HG03039 (cell line): ENCODE results near the gene SLC1A7.

Source experiments
- ATAC-seq: cut with Tn5 transposase; IDR thresholded peaks from one replicate; pipeline ENCODE4 v1.9.1; 2021; ENCODE audit warnings: mild to moderate bottlenecking, moderate library complexity; ENCODE audit not compliant: unreplicated experiment

Gene SLC1A7

GRCh38 chr1:53134961-53135734 is 7.3 kb downstream of the SLC1A7 start:
- no peak for ATAC-seq

DNA sequence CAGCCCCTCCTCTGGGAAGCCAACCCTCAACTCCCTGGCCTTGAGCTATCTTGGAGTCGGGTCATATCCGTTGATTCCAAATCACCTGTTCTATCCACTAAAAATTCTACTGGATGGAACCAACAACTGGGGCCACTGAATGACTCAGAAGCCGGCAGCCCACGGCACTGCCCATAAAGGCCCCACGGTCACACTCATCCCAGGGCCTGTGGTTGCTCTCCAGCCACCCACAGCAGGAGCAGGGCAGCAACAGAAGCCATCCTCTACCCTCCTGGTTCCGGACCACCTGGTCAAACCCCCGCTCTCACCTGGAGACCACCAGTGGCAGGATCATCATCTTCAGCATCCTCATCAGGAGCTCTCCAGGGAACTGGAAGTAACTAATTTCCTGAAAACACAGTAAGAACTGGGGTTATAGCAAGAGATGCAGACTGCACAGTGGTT is 8.4 kb downstream of the SLC1A7 start:
- ATAC-seq: no peak

DNA sequence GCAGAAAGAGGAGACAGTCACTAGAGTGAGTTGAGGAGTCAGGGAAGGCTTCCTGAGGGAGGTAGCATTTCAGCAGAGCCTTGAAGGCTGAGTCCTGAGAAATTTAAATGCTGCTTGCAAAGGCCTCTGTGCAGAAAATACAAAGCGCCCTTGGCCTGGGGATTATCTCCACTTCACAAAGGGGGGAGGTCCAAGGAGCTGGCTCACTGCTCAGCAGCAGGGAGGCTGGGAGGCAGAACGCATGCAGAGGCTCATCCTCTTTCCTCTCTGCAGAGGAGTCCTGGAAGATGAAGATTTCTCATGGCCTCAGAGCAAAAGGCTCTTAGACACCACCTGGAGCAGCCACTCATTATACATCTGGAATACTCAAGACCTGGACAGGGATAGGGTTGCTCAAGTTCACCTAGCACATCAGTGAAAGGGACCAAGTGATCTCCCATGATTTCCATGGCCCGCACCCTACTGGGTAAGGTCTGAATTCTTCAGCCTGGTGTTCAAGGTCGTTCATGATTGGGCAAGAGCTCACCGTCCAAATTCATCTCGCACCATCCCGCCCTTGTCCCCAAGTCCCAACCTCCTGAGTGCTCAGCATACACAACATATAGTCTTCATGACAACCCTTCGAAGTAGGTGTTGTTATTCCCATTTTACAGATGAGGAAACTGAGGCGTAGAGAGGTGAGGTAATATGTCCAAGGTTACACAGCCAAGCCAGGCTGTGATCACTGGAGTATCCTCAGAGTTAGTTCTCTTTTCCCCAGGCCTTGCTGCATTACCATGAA is 9.0 kb downstream of the SLC1A7 start:
- ATAC-seq: no peak

- no peak for ATAC-seq
Observed at GRCh38 chr1:53132176-53132575, 10.3 kb downstream of the SLC1A7 start.

DNA sequence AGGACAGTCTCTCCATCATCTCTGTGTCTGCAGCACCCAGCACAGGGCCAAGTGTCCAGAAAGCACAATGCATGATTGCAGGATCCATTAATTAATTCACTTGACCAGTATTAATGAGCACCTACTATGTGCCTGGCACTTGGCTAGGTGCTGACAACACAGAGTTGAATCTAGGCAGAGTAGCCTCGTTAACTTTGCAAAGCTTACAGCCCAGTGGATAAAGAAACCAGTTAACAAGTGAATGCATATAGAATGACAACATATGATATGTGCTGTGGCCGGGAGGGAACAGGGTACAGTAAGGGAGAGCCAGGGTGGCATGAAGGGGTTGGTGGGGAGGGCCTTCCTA is 10.9 kb downstream of the SLC1A7 start:
- ATAC-seq: no peak

DNA sequence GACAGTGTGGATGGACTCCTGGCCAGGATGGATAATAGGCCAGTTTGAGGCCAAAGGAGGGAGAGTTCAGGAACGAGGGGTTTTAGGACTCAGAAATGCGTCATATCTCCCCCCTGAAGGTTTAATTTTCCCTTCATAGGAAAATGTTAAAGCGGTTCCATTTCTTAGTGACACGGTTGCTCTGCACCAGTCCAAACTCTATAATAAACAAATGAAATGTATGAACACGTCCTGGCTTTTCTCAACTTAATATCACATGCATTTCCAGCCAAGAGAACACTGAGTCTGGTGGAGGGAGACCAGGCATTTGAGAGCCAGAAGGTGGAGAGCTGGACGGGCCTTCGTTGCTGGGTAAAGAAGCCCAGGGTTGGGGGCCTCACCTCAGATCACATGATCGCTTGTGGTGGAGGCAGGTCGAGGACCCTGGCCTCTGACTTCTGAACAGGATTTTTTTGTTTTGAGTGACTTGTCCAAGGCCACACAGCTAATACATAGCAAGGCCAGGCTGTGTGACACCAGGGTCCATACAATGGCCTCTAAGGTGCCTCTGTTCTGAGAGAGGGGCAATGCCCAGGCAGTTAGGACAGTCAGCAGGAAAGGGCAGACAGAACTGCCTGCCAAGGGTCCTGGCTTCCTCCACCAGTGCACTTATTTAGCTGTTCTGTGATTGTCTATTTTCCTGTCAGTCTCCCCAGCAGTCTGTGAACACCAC is 11.4 kb downstream of the SLC1A7 start:
- no peak for ATAC-seq

- ATAC-seq: no peak
Observed at GRCh38 chr1:53130598-53130877, 11.9 kb downstream of the SLC1A7 start.

GRCh38 chr1:53129891-53130597 is 12.4 kb downstream of the SLC1A7 start:
- ATAC-seq: no peak

GRCh38 chr1:53128401-53128800 is 14.0 kb downstream of the SLC1A7 start:
- ATAC-seq: no peak

DNA sequence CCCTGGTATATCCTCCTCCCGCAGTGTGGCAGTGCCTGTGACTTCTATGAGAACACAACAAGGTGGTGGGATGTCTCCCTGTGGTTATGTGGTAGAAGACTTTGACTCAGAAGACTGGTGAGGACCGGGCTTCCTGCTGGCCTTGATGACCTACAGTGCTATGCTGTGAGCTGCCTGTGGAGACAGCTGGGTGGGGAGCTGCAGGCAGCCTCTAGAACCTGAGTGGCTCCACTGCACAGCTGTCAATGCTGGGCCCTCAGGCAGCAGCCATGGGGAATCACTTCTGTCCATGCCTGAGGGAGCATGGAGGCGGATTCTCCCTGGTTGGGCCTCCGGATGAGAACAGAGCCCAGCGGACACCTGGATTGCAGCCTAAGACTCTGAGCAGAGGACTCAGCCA is 14.9 kb downstream of the SLC1A7 start:
- no peak for ATAC-seq

DNA sequence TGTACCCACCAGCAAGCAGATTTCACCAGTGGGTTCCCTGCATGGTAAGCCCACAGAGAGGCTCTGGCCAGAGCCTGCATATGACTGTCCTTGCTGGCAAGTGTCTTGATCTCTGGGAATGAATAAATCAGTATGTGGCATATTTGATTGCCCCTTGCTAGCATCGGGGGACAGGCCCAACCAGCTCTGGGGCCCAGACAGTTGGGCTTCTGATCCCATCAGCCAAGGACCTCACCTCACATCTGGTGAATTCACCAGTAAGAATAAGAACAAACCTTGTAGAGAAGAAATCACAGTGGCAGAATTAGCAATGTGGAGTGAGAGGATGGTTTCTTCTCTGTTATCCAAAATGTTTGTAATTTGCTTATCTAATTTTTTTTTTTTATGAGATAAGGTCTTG is 15.9 kb downstream of the SLC1A7 start:
- ATAC-seq: no peak

DNA sequence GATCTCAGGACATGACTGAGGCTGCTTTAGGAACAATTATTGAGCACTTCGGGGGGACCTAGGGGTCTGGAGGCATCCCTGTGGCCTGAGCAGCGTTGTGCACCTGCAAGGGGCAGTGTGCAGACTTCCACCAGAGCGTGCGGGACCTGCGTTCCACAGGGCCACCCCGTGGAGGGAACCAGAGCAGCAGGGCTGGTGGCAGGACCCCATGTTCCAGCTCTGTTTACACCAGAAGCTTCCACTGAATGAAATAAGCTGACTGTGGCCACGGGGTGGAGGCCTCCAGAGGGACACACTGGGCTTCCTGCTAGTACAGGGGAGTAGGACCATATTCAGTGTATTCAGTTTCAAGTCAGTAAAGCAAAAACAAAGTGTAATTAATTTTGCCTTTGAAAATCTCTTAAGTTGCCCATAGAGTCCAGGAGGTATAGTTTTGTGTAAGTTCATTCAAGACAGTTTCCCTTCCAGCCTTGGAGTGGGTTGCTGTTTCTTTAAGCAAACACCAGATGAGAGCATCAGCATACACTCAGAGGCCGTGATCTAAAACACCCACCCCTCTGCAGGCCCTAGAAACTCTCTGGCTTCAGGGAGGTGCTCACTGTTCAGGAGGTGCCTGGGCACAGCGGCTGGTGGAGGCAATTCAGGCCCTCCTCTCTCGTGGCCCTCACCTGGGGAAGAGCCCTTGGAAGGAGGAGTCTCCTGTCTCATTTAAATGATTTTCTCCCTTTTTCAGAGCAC is 16.6 kb downstream of the SLC1A7 start:
- ATAC-seq: no peak

- ATAC-seq: no peak
Observed at GRCh38 chr1:53125122-53125521, 17.3 kb downstream of the SLC1A7 start.

DNA sequence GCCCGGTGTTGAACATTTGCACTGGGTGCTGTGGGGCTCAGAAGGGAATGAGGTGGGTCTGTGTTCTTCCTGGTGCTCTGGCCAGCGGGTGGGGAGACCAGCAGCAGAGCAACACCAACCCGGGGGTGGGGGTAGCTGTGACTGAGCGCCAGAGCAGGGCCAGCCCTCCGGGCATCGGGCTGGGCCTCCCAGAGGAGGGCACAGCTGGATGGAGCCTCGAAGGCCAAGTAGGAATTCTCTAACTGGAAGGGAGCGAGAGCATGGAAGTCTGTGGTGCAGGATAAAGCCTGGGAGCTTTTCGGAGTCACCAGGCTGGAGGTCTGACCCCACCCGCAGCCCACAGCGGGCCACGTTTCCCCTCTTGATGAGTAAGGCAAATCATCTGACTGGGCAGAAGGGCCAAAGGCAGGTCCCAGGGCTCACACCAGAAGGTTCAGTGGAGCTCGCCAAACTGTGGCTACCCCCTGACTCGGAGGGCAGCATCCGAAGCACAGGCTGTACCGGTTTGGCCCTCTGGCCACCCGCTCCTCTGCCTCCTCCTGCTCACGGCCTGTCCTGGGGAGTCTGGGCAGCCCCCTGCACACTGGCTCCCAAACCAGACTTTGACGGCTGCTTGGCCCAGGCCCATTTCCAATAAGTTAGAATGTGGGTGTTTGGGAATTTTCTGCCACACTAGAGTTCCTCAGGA is 18.8 kb downstream of the SLC1A7 start:
- no peak for ATAC-seq

DNA sequence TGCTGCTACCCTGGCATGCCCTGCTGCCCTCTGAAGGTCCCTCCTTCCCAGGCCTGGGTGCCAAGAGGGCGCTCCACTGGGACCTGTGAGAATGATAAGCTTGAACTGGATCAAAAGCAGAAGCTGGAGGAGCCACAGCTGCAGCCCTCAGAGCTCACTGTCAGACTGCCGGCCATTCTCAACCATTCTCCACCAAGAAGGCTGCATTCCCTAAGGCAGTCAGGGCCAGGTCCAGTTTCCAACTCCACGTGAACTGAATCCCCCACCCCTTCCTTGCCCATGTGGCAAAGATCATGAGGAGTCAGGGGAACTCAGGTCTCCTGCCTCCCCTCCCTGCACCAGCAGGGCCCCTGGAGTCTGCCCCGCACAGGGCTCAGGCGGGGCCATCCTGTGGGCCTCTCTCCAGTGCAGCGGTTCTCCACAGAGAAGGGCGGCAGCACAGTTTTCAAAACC is 19.5 kb downstream of the SLC1A7 start:
- ATAC-seq: no peak

- no peak for ATAC-seq
Observed at GRCh38 chr1:53122201-53122885, 20.1 kb downstream of the SLC1A7 start.

GRCh38 chr1:53121319-53122172 is 20.9 kb downstream of the SLC1A7 start:
- ATAC-seq: no peak

GRCh38 chr1:53120659-53121058 is 21.8 kb downstream of the SLC1A7 start:
- ATAC-seq: no peak

- no peak for ATAC-seq
Observed at GRCh38 chr1:53117836-53118235, 24.6 kb downstream of the SLC1A7 start.
